Uterus (tissue), 4 donors: ENCODE data around the gene FUT6. TPM values are rescaled to one million over a fixed set of nuclear protein-coding genes. Genes with fewer than 3 reads are reported as not detected.

Experiments
- DNase-seq, 2 donors: peaks; one replicate each; pipeline ENCODE4 v3.0.0-alpha.2; 2019 to 2020
- H3K27ac ChIP-seq, 2 donors: fragments of 200-600 bp; sonication (generic); 1 replicate in 1 of 2; 2 replicates in 1 of 2; pipeline ENCODE4 v1.5.1; 2016 to 2018
- H3K27me3 ChIP-seq, 2 donors: fragments of 200-600 bp; sonication (generic); one replicate each; pipeline ENCODE4 v1.5.1; 2018 to 2019; ENCODE audit warnings: control low read depth in 1 of 2
- H3K36me3 ChIP-seq, 2 donors: fragments of 200-600 bp; sonication (generic); one replicate each; pipeline ENCODE4 v1.5.1; 2019; ENCODE audit warnings: control low read depth in 1 of 2
- H3K4me1 ChIP-seq, 2 donors: fragments of 200-600 bp; sonication (generic); one replicate each; pipeline ENCODE4 v1.5.1; 2018 to 2019; ENCODE audit warnings: control low read depth in 1 of 2
- H3K4me3 ChIP-seq, 2 donors: fragments of 200-600 bp; sonication (generic); 1 replicate in 1 of 2; 2 replicates in 1 of 2; pipeline ENCODE4 v1.5.1; 2018 to 2019; ENCODE audit warnings: mild to moderate bottlenecking in 1 of 2
- H3K9me3 ChIP-seq, 2 donors: fragments of 200-600 bp; sonication (generic); one replicate each; pipeline ENCODE4 v1.5.1; 2019; ENCODE audit warnings: control low read depth in 1 of 2
- CTCF ChIP-seq, 4 experiments: fragments of 200-600 bp in 2 of 4; fragments of 450-650 bp in 2 of 4; sonication (generic) in 2 of 4; IDR thresholded peaks; one replicate each; pipeline ENCODE4 v1.5.1; 2016 to 2019; ENCODE audit warnings: antibody characterized with exemption in 4 of 4, mild to moderate bottlenecking in 2 of 4, moderate library complexity in 1 of 4
- POLR2A ChIP-seq, 2 donors: fragments of 450-650 bp; IDR thresholded peaks; one replicate each; pipeline ENCODE4 v1.6.1; 2016; ENCODE audit warnings: antibody characterized with exemption in 2 of 2, mild to moderate bottlenecking in 1 of 2, moderate library complexity in 1 of 2
- intact Hi-C: fragments of 100-400 bp; cut with DNase I; formaldehyde crosslinking; loops from one replicate; pipeline ENCODE4 v1.15.1; 2023; ENCODE audit warnings: low total_unique reads
- total RNA-seq, 4 donors: library from RNA; depleted of rRNA in 3 of 4; stranded (reverse); fragments of >200 nt in 3 of 4; gene quantifications; one replicate each; pipeline versions ENCODE4 v1.1.0 to v1.2.4, GENCODE V29; 2014 to 2023
- donor health status: DM: yes; HTN: yes; CAD: no.

Gene FUT6
- total RNA-seq, 4 donors from 2014 or later, result 0.55 TPM; not detected in 3

GRCh38 chr19:5822181-5822844, 17.2 kb downstream of the FUT6 start:
- H3K4me3 ChIP-seq, result no peak overlapping the region
- no peak for TF ChIP-seq CTCF (IDR thresholded peaks at IDR 0.05)
- TF ChIP-seq POLR2A (IDR thresholded peaks at IDR 0.05), result no peak
- H3K27me3 ChIP-seq, result no peaks in the 10 kb centered on the region
- no peaks in the 10 kb centered on the region for H3K4me1 ChIP-seq
- no peak for DNase-seq
- H3K27ac ChIP-seq, result no peak overlapping the region
- intact Hi-C loops, result no loop called here
- H3K36me3 ChIP-seq, result no peaks in the 10 kb centered on the region
- H3K9me3 ChIP-seq, result no peaks in the 10 kb centered on the region

- Histone ChIP-seq H3K4me3 (no peak overlapping the region), H3K9me3 (no peaks in the 10 kb centered on the region), H3K36me3 (no peaks in the 10 kb centered on the region), H3K4me1 (no peaks in the 10 kb centered on the region), H3K27me3 (no peaks in the 10 kb centered on the region), H3K27ac (no peak overlapping the region)
- DNase-seq, result no peak
- TF ChIP-seq POLR2A (IDR thresholded peaks at IDR 0.05), result no peak
- TF ChIP-seq CTCF (IDR thresholded peaks at IDR 0.05), result no peak
- intact Hi-C loops, result no loop called here
Observed at GRCh38 chr19:5821521-5822180, 17.9 kb downstream of the FUT6 start.

- Histone ChIP-seq H3K27me3 (no peaks in the 10 kb centered on the region), H3K9me3 (no peaks in the 10 kb centered on the region), H3K4me1 (no peaks in the 10 kb centered on the region), H3K27ac (no peak overlapping the region), H3K4me3 (no peak overlapping the region), H3K36me3 (no peaks in the 10 kb centered on the region)
- DNase-seq, result no peak
- intact Hi-C loops, result no loop called here
- no peak for TF ChIP-seq CTCF (IDR thresholded peaks at IDR 0.05)
- TF ChIP-seq POLR2A (IDR thresholded peaks at IDR 0.05), result no peak
Observed at GRCh38 chr19:5820785-5821184, 18.7 kb downstream of the FUT6 start.

- Histone ChIP-seq H3K36me3 (no peaks in the 10 kb centered on the region), H3K4me1 (no peaks in the 10 kb centered on the region), H3K4me3 (no peak overlapping the region), H3K27me3 (no peaks in the 10 kb centered on the region), H3K27ac (no peak overlapping the region), H3K9me3 (no peaks in the 10 kb centered on the region)
- intact Hi-C loops, result no loop called here
- no peak for TF ChIP-seq CTCF (IDR thresholded peaks at IDR 0.05)
- TF ChIP-seq POLR2A (IDR thresholded peaks at IDR 0.05), result no peak
- no peak for DNase-seq
Observed at GRCh38 chr19:5818594-5818993, 20.9 kb downstream of the FUT6 start.

GRCh38 chr19:5817218-5817617, 22.3 kb downstream of the FUT6 start:
- DNase-seq, result no peak
- TF ChIP-seq CTCF (IDR thresholded peaks at IDR 0.05), result no peak
- no peak for TF ChIP-seq POLR2A (IDR thresholded peaks at IDR 0.05)
- no peaks in the 10 kb centered on the region for H3K27me3 ChIP-seq
- H3K4me3 ChIP-seq, result no peak overlapping the region
- intact Hi-C loops, result no loop called here
- H3K27ac ChIP-seq, result no peak overlapping the region
- H3K36me3 ChIP-seq, result no peaks in the 10 kb centered on the region
- no peaks in the 10 kb centered on the region for H3K9me3 ChIP-seq
- no peaks in the 10 kb centered on the region for H3K4me1 ChIP-seq
